ENCODE measurements around the gene PACSIN1. TPM values are rescaled to one million over a fixed set of nuclear protein-coding genes. Genes with fewer than 3 reads are reported as not detected.

PACSIN1 gene
- total and polyA plus RNA-seq, 2 donors (not counting 3 experiments of a cell fraction or from before 2014, with no cell fraction given), result 0.03 TPM; not detected in 1

- intact Hi-C loops (cut with micrococcal nuclease) (no loop called here), dilution Hi-C loops (cut with MboI; ENCODE audit: extremely low pct_ligation_motif_present, low sequenced_read_pairs) (no loop called here)
- ChIA-PET POLR2A (no interaction called here), CTCF (interaction anchor here (1.0 to 2.4 kb wide), 3 partner anchors 49 to 660 kb away, joined by 3 to 7 read pairs (median 3); no protein-coding TSS in a partner anchor)
- DNase-seq (ENCODE audit: low read depth, low spot score), result no peak
- Histone ChIP-seq H3K27me3 (ENCODE audit: control insufficient read depth in 2 of 2, insufficient read depth in 2 of 2, low read length in 2 of 2) (no peaks in the 10 kb centered on the region), H3K9ac (replicated peaks; ENCODE audit: extremely low read depth, insufficient read depth, low read length) (no peak overlapping the region), H4K20me1 (replicated peaks; ENCODE audit: control insufficient read depth, extremely low read depth, insufficient read depth, low read length) (no peaks in the 10 kb centered on the region), H3K4me3 (replicated peaks in 1 of 3; ENCODE audit: insufficient read depth in 1 of 3, low read depth in 1 of 3, low read length in 3 of 3) (no peak overlapping the region), H2AFZ (ENCODE audit: low read depth, low read length) (no peak overlapping the region), H3K9me3 (replicated peaks; ENCODE audit: control insufficient read depth, insufficient read depth, low read length) (no peaks in the 10 kb centered on the region), H3K27ac (ENCODE audit: insufficient read depth, low read depth, low read length) (no peak overlapping the region), H3K9me1 (replicated peaks; ENCODE audit: control insufficient read depth, extremely low read depth, insufficient read depth, low read length) (no peaks in the 10 kb centered on the region), H3K4me1 (ENCODE audit: control insufficient read depth, extremely low read depth, insufficient read depth, low read length) (peaks cover 6% of the 10 kb centered on the region), H3K36me3 (ENCODE audit: control insufficient read depth in 2 of 2, extremely low read depth in 1 of 2, insufficient read depth in 2 of 2, low read length in 2 of 2) (no peaks in the 10 kb centered on the region), H3K79me2 (ENCODE audit: control insufficient read depth, insufficient read depth, low read length) (no peaks in the 10 kb centered on the region), H3K4me2 (ENCODE audit: insufficient read depth, low read length) (no peak overlapping the region)
- FAIRE-seq, result no peak
- no peak for TF ChIP-seq MAX (IDR thresholded peaks at IDR 0.05; ENCODE audit: insufficient read depth, insufficient read length)
- TF ChIP-seq JUN (IDR thresholded peaks at IDR 0.05; ENCODE audit: borderline replicate concordance, insufficient read depth, insufficient read length, low read depth), result no peak
- no peak for TF ChIP-seq GATA2 (IDR thresholded peaks at IDR 0.05; ENCODE audit: insufficient read depth, insufficient read length, low read depth, low read length)
- TF ChIP-seq POLR2AphosphoS5 (IDR thresholded peaks at IDR 0.05; ENCODE audit: insufficient read depth, low read depth, low read length), result no peak
- TF ChIP-seq POLR2A (IDR thresholded peaks at IDR 0.05; ENCODE audit: low read depth, low read length), result no peak
- no peak for TF ChIP-seq EZH2 (IDR thresholded peaks at IDR 0.05; ENCODE audit: borderline replicate concordance, low read depth, low read length, severe bottlenecking)
- TF ChIP-seq FOS (IDR thresholded peaks at IDR 0.05; ENCODE audit: borderline replicate concordance, insufficient read depth, low read length), result no peak
- no peak for TF ChIP-seq MYC (IDR thresholded peaks at IDR 0.05; ENCODE audit: low read depth, low read length)
- TF ChIP-seq CTCF (IDR thresholded peaks at IDR 0.05; ENCODE audit: extremely low read depth in 1 of 2, insufficient read depth in 1 of 2, low read depth in 1 of 2, low read length in 2 of 2), result no peak
- BruUV-seq (replicated peaks), result no TSS peak
Observed at GRCh38 chr6:34544776-34545471, 79.0 kb downstream of the PACSIN1 start.

Measured in endothelial cell of umbilical vein (primary cell).